Esophagus muscularis mucosa (tissue), 3 donors: Measurements from ENCODE around the gene PRODH.

ENCODE experiments used
- POLR2A ChIP-seq: fragments of 450-650 bp; IDR thresholded peaks from one replicate; pipeline ENCODE4 v1.6.1; 2017; ENCODE audit warnings: antibody characterized with exemption, moderate library complexity, mild to moderate bottlenecking, low read depth
- POLR2AphosphoS5 ChIP-seq, 2 donors: sonication (generic); formaldehyde crosslinking; IDR thresholded peaks; one replicate each; pipeline ENCODE4 v1.6.1; 2017; ENCODE audit warnings: antibody characterized with exemption in 2 of 2
- TF ChIP-seq, protein P1 (sequence below), 3 experiments: fragments of 200-600 bp in 2 of 3; fragments of 450-650 bp in 1 of 3; sonication (generic) in 2 of 3; IDR thresholded peaks; one replicate each; pipeline ENCODE4 v1.5.1; 2017 to 2019; ENCODE audit warnings: antibody characterized with exemption in 3 of 3, mild to moderate bottlenecking in 2 of 3, moderate library complexity in 1 of 3

DNA sequence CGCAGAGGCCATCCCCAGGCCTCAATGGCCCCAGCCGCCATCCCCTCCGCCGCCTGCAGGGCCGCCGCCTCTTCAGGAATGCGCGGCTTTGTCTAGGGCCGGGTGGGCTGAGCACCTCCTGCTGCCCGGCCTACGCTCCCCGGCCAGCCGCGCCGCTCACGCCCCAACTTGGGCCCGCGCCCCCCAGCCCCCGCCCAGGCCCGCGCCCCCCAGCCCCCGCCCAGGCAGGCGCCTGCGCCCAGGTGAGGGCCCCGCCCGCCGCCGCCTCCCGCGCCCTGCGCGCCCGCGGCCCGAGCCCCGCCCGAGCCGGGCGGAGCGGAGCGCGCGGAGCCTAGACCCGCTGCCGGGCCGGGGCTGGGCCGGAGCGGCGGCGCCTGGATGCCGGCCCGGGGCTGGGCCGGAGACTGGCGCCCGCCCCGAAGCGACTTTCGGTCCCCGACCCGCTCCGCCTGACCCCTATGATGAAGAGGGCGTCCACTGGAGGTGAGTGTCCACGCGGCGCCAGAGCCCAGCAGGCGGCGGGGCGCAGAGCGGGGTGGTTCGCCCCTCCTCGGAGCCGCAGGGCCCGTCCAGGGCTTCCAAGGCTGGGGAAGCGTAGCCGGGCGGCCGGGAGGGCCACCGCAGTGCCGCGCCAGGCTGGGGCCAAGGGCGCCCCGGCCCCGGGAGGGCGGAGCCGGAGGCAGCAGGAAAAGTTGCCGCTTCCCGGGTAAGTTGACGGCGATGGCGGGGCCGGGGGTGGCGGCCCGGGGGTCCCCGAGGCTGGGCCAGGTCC lies 34.3 kb upstream of the PRODH start:
- TF ChIP-seq, protein P1, sequence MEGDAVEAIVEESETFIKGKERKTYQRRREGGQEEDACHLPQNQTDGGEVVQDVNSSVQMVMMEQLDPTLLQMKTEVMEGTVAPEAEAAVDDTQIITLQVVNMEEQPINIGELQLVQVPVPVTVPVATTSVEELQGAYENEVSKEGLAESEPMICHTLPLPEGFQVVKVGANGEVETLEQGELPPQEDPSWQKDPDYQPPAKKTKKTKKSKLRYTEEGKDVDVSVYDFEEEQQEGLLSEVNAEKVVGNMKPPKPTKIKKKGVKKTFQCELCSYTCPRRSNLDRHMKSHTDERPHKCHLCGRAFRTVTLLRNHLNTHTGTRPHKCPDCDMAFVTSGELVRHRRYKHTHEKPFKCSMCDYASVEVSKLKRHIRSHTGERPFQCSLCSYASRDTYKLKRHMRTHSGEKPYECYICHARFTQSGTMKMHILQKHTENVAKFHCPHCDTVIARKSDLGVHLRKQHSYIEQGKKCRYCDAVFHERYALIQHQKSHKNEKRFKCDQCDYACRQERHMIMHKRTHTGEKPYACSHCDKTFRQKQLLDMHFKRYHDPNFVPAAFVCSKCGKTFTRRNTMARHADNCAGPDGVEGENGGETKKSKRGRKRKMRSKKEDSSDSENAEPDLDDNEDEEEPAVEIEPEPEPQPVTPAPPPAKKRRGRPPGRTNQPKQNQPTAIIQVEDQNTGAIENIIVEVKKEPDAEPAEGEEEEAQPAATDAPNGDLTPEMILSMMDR (IDR thresholded peaks at IDR 0.05) = peak in 1 of 3 experiments; percentile 2
- TF ChIP-seq POLR2AphosphoS5 (IDR thresholded peaks at IDR 0.05) (no peak), POLR2A (no peak)
